ENCODE measurements around the gene ANTXR1. TPM values are rescaled to one million over a fixed set of nuclear protein-coding genes. Genes with fewer than 3 reads are reported as not detected.

Gene ANTXR1
- polyA plus RNA-seq, 1 of the 3 experiments (the other 2 are of a cell fraction): 114 TPM

DNA sequence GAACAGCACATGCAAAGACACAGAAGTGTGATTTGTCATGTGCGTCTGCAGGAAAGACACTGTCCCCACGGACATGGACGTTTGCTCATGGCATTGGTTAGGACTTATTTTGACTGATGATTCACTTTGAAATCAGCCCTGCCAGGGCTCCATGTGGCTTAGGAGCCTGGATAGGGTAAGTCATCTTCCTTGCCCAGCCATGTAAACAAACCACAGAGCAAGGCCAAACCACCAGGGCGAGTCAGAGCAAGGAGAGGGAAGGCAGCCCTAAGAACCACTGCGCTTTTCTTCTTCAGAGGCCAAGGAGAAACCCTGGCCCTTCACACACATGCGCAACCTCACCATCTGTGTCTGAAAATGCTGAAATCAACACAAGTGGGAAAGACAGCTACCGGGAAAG, 285.3 kb downstream of the ANTXR1 start (continued):
- TF ChIP-seq, protein P1, sequence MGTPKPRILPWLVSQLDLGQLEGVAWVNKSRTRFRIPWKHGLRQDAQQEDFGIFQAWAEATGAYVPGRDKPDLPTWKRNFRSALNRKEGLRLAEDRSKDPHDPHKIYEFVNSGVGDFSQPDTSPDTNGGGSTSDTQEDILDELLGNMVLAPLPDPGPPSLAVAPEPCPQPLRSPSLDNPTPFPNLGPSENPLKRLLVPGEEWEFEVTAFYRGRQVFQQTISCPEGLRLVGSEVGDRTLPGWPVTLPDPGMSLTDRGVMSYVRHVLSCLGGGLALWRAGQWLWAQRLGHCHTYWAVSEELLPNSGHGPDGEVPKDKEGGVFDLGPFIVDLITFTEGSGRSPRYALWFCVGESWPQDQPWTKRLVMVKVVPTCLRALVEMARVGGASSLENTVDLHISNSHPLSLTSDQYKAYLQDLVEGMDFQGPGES (IDR thresholded peaks at IDR 0.05; ENCODE audit: low read depth, low read length): no peak
- no peak for TF ChIP-seq GABPA (IDR thresholded peaks at IDR 0.05; ENCODE audit: low read depth)
- no peak for TF ChIP-seq NRF1 (IDR thresholded peaks at IDR 0.05; ENCODE audit: low read depth, low read length)
- TF ChIP-seq FOXM1 (IDR thresholded peaks at IDR 0.05; ENCODE audit: low read depth): no peak
- TF ChIP-seq, protein P2, sequence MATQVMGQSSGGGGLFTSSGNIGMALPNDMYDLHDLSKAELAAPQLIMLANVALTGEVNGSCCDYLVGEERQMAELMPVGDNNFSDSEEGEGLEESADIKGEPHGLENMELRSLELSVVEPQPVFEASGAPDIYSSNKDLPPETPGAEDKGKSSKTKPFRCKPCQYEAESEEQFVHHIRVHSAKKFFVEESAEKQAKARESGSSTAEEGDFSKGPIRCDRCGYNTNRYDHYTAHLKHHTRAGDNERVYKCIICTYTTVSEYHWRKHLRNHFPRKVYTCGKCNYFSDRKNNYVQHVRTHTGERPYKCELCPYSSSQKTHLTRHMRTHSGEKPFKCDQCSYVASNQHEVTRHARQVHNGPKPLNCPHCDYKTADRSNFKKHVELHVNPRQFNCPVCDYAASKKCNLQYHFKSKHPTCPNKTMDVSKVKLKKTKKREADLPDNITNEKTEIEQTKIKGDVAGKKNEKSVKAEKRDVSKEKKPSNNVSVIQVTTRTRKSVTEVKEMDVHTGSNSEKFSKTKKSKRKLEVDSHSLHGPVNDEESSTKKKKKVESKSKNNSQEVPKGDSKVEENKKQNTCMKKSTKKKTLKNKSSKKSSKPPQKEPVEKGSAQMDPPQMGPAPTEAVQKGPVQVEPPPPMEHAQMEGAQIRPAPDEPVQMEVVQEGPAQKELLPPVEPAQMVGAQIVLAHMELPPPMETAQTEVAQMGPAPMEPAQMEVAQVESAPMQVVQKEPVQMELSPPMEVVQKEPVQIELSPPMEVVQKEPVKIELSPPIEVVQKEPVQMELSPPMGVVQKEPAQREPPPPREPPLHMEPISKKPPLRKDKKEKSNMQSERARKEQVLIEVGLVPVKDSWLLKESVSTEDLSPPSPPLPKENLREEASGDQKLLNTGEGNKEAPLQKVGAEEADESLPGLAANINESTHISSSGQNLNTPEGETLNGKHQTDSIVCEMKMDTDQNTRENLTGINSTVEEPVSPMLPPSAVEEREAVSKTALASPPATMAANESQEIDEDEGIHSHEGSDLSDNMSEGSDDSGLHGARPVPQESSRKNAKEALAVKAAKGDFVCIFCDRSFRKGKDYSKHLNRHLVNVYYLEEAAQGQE (IDR thresholded peaks at IDR 0.05; ENCODE audit: low read depth, low read length): no peak
- TF ChIP-seq GATA2 (CRISPR knock-in tag; IDR thresholded peaks at IDR 0.05): no peak
- peak; percentile 50; the same call in 1 of the 2 replicates for TF ChIP-seq RXRA (IDR thresholded peaks at IDR 0.05; ENCODE audit: borderline replicate concordance, low read depth)
- TF ChIP-seq, protein P3, sequence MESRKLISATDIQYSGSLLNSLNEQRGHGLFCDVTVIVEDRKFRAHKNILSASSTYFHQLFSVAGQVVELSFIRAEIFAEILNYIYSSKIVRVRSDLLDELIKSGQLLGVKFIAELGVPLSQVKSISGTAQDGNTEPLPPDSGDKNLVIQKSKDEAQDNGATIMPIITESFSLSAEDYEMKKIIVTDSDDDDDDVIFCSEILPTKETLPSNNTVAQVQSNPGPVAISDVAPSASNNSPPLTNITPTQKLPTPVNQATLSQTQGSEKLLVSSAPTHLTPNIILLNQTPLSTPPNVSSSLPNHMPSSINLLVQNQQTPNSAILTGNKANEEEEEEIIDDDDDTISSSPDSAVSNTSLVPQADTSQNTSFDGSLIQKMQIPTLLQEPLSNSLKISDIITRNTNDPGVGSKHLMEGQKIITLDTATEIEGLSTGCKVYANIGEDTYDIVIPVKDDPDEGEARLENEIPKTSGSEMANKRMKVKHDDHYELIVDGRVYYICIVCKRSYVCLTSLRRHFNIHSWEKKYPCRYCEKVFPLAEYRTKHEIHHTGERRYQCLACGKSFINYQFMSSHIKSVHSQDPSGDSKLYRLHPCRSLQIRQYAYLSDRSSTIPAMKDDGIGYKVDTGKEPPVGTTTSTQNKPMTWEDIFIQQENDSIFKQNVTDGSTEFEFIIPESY (IDR thresholded peaks at IDR 0.05; ENCODE audit: borderline replicate concordance, low read depth): no peak
- TF ChIP-seq, protein P4, sequence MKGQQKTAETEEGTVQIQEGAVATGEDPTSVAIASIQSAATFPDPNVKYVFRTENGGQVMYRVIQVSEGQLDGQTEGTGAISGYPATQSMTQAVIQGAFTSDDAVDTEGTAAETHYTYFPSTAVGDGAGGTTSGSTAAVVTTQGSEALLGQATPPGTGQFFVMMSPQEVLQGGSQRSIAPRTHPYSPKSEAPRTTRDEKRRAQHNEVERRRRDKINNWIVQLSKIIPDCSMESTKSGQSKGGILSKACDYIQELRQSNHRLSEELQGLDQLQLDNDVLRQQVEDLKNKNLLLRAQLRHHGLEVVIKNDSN (IDR thresholded peaks at IDR 0.05; ENCODE audit: borderline replicate concordance, low read depth): peak; percentile 28; the same call in 1 of the 2 replicates

DNA sequence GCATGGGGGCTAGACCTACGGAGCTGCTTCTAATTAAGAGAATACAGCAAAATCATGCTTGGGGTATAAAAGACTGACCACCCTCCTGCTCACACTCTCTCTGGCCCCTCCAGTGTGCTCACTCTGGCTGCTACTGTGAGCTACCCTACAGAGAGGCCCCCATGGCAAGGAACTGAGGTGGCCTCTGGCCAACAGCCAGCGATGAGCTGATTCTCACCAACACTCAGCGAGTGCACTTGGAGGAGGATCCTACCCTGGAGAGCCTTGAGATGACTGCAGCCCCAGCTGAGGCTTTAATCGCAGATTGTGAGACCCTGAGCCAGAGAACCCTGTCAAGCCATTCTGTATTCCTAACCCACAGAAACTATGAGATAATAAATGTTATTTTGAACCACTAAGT, 285.9 kb downstream of the ANTXR1 start:
- peak; percentile 40 for DNase-seq
- 50% methylated on average over 4 of the region's 4 CpGs for WGBS (ENCODE audit: low lambda C conversion rate)
- Histone ChIP-seq H3K27me3 (ENCODE audit: insufficient read depth) (no peaks in the 10 kb centered on the region), H3K9me3 (no peaks in the 10 kb centered on the region), H3K4me2 (peak overlapping the region; percentile 55; the same call in 1 of the 2 replicates), H3K4me1 (ENCODE audit: control insufficient read depth in 1 of 2, insufficient read depth in 2 of 2, low read depth in 1 of 2, low read length in 1 of 2) (peaks cover 11 to 28% of the 10 kb centered on the region in 2 experiments; a peak in 3 of 4 replicates), H3K79me2 (ENCODE audit: insufficient read depth) (no peaks in the 10 kb centered on the region), H3K9ac (peak overlapping the region; percentile 54), H3F3A (replicated peaks; ENCODE audit: insufficient read depth) (peaks cover 28% of the 10 kb centered on the region), H3K9me2 (no peaks in the 10 kb centered on the region), H2AFZ (ENCODE audit: low read depth) (peak overlapping the region; percentile 71), H3K4me3 (ENCODE audit: low read depth in 2 of 2, low read length in 1 of 2) (no peak overlapping the region), H3K27ac (ENCODE audit: low read depth in 2 of 2, low read length in 1 of 2) (peak overlapping the region; percentile 9 to 85; a peak in 3 of 4 replicates), H4K20me1 (ENCODE audit: insufficient read depth) (no peaks in the 10 kb centered on the region), H3K36me3 (replicated peaks in 1 of 2; ENCODE audit: control insufficient read depth in 1 of 2, insufficient read depth in 2 of 2, low read length in 1 of 2) (no peaks in the 10 kb centered on the region)
- POLR2A ChIA-PET: no interaction called here
- CTCF ChIA-PET: interaction anchor here (1.2 to 2.3 kb wide), 5 partner anchors 8 to 355 kb away, joined by 3 to 11 read pairs (median 6); partner anchors contain the start of gene ANTXR1
- TF ChIP-seq RXRA (IDR thresholded peaks at IDR 0.05; ENCODE audit: borderline replicate concordance, low read depth): no peak; the same call in 1 of the 2 replicates
- TF ChIP-seq JUND (IDR thresholded peaks at IDR 0.05): peak; percentile 12; the same call in 1 of the 2 replicates
- TF ChIP-seq EP300 (IDR thresholded peaks at IDR 0.05; ENCODE audit: borderline replicate concordance in 1 of 2, low read depth in 1 of 2, low read length in 1 of 2): peak in 1 of 2 experiments; percentile 44; a peak in 1 of 4 replicates
- TF ChIP-seq NRF1 (IDR thresholded peaks at IDR 0.05; ENCODE audit: low read depth, low read length): no peak
- TF ChIP-seq, protein P5, sequence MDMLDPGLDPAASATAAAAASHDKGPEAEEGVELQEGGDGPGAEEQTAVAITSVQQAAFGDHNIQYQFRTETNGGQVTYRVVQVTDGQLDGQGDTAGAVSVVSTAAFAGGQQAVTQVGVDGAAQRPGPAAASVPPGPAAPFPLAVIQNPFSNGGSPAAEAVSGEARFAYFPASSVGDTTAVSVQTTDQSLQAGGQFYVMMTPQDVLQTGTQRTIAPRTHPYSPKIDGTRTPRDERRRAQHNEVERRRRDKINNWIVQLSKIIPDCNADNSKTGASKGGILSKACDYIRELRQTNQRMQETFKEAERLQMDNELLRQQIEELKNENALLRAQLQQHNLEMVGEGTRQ (IDR thresholded peaks at IDR 0.05; ENCODE audit: borderline replicate concordance, low read depth, low read length): no peak
- TF ChIP-seq POLR2AphosphoS5 (IDR thresholded peaks at IDR 0.05; ENCODE audit: low read depth, low read length): no peak
- TF ChIP-seq, protein P6, sequence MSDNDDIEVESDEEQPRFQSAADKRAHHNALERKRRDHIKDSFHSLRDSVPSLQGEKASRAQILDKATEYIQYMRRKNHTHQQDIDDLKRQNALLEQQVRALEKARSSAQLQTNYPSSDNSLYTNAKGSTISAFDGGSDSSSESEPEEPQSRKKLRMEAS (IDR thresholded peaks at IDR 0.05; ENCODE audit: low read depth): no peak
- TF ChIP-seq, protein P7, sequence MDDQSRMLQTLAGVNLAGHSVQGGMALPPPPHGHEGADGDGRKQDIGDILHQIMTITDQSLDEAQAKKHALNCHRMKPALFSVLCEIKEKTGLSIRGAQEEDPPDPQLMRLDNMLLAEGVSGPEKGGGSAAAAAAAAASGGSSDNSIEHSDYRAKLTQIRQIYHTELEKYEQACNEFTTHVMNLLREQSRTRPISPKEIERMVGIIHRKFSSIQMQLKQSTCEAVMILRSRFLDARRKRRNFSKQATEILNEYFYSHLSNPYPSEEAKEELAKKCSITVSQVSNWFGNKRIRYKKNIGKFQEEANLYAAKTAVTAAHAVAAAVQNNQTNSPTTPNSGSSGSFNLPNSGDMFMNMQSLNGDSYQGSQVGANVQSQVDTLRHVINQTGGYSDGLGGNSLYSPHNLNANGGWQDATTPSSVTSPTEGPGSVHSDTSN (IDR thresholded peaks at IDR 0.05): 0 out of 2 replicates have a peak, but pooled peaks have one; percentile 17
- TF ChIP-seq TCF12 (IDR thresholded peaks at IDR 0.05): peak; percentile 37
- no peak for TF ChIP-seq YY1 (IDR thresholded peaks at IDR 0.05; ENCODE audit: low read depth)
- peak; percentile 92 for TF ChIP-seq NFIC (IDR thresholded peaks at IDR 0.05; ENCODE audit: borderline replicate concordance)

Data from SK-N-SH (cell line).